HG02610 (cell line): ENCODE data around the gene ZNF81.
"Not testable (repeated sequence)": the region's sequence is repeated elsewhere in the genome, so short reads cannot be mapped to it uniquely, and the experiment has no call there.

Experiments
- ATAC-seq: cut with Tn5 transposase; IDR thresholded peaks from one replicate; pipeline ENCODE4 v1.9.1; 2021; ENCODE audit warnings: mild to moderate bottlenecking, moderate library complexity; ENCODE audit not compliant: unreplicated experiment

The ZNF81 gene

GRCh38 chrX:47843363-47843762, 6.7 kb downstream of the ZNF81 start:
- ATAC-seq = no peak

- ATAC-seq = no peak
These were observed 7.4 kb downstream of the ZNF81 start for GRCh38 chrX:47844117-47844516.

DNA sequence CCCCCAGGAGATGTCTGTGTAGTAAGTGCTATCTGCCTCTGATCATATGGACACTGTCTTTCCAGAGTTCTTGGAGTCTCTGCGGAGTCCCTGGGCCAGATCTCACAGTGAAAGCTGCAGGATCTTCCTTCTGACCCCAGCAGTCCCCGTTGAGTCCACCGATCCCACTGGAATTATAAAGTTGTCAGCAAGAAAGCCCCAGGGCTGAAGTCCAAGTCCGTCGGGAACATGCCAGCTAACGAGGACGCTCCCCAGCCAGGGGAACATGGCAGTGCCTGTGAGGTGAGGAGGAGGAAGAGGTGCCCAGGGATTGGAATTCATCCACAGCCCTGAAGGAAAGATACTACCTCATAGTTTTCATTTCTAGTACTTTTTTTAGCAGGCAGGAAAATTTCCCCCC, 9.3 kb downstream of the ZNF81 start:
- no peak for ATAC-seq

GRCh38 chrX:47849778-47850177, 13.1 kb downstream of the ZNF81 start:
- no peak for ATAC-seq

- ATAC-seq = not testable (repeated sequence)
These were observed 13.7 kb downstream of the ZNF81 start for GRCh38 chrX:47850389-47850788.

GRCh38 chrX:47850901-47851300, 14.2 kb downstream of the ZNF81 start:
- ATAC-seq = no peak

GRCh38 chrX:47854474-47854873, 17.8 kb downstream of the ZNF81 start:
- no peak for ATAC-seq

DNA sequence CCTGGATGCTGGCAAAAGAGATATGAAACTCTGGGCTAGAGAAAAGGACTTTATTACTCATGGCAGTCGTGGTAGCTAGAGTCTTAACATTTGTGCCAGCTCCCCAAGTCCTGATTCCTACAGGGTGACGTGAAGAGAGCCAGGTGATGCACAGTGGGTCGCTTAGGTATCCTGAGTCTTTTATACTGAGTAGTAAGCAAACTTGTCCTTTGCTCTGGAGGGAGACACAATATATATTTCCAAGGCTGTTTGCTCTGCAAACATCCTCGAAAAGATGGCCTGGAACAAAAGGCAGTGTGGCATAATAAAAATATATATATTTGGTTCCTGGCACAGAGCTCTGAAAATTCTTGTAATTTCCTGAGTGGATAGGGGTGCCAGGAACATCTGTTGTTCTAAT, 23.0 kb downstream of the ZNF81 start:
- no peak for ATAC-seq

DNA sequence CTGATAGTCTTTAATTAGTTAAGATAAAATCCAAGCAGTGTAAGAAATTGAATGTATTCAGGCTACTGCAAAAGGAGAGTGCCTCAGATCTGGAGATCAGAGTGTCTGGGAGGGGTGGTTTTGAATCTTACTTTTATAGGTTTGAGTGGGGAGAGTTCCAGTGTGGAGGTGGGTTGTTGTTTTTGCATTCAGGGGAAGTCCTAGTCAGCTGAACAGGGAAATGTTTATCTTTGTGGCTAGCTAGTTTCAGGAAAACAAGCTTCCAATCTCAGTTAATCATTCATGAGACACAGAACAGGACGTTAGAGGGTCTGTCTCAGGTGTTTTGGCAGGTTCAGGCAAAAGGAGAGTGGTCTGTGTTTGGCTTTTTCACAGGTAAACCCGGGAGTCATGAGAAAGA, 26.0 kb downstream of the ZNF81 start:
- no peak for ATAC-seq

GRCh38 chrX:47863187-47863586, 26.5 kb downstream of the ZNF81 start:
- ATAC-seq = no peak

GRCh38 chrX:47864300-47864699, 27.6 kb downstream of the ZNF81 start:
- ATAC-seq = no peak

GRCh38 chrX:47864785-47865184, 28.1 kb downstream of the ZNF81 start:
- ATAC-seq = no peak

- ATAC-seq = no peak
These were observed 36.4 kb downstream of the ZNF81 start for GRCh38 chrX:47873123-47873522.

- ATAC-seq = no peak
These were observed 40.6 kb downstream of the ZNF81 start for GRCh38 chrX:47877327-47877726.

DNA sequence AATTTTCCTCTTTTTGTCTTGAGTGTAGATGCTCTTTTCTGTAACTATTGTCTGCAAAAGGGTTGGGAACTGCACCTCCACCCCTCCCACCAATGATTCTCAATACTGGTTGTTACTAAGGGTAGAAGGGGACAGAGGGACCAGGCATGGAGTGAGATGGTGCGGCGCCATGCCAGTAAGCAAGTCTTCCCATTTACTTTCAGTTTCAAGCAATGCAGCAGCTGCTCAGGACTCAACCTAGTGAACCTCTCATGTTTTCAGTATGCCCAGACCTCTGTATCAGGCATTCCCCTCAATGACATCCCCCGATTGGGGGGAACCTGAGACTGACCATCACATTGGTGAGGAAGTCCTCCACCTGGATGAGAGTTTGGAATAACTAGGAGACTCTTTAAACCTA, 41.5 kb downstream of the ZNF81 start:
- ATAC-seq = no peak

DNA sequence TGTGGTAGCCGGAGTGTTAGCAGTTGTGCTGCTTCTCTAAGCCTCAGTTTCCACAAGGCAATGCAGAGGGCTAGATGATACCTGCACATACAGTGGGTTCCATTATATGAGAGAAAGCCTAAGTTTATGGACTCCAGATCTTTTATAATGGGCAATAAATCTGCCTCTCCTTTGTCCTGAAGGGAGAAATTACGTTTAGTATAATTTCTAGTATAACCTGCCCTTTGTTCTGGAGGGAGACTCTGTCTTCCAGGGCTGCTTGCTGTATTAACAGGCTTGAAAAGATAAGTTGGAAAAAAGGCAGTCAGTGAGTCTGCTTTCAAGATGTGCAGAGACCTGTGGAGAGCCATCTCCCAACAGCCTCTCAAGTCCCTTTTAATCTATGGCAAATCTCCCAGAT, 42.8 kb downstream of the ZNF81 start:
- ATAC-seq = no peak

DNA sequence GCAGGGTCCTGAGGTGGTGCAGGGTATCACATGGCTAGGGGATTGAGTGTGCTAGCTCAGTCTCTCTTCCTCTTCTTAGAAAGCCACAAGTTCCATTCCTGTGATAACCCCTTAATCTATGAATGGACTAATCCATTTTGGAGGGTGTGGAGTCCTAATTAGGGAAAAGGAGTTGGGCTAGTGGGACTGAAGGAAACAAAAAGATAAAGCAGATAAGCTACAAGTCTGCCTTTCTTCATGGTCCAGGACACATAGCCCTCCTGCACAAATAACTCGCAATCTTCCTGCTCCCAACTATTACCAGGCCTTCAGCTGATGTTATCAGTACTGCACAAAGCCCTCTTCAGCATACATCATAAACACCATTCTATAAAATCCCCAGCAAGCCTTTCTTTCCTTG, 44.2 kb downstream of the ZNF81 start:
- no peak for ATAC-seq

DNA sequence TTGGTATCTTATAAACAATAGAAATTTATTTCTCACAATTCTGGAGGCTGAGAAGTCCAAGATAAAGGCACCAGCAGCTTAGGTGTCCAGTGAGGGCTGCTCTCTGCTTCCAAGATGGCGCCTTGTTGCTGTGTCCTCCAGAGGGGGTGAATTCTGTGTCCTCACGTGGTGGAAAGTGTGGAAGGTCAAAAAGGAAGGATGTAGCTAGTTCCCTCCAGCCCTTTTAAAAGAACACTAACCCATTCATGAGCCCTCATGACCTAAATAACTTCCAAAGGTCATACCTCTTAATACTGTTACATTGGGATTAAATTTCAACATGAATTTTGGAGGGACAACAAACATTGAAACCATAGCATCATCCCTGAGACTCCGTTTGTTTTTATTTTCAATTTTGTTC, 48.8 kb downstream of the ZNF81 start:
- ATAC-seq = no peak

DNA sequence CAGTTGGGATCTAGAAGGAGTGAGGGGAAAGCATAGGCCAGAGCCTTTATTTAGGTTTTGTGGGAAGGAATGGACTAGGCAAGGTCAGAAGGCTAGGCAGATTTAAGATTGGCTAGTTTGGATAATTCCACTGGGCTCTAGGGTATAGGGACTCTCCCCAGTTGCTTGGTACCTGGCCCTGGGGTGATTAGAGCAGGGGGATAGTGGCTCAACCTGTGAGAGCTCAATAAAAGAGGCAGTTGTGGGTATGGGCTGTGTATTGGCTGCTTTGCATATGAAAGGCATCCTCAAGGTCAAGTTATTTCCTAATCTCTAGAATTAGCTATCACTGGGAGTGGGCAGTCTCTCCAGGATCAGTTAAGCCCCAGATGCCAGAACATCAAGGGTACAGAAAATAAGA, 61.3 kb downstream of the ZNF81 start:
- no peak for ATAC-seq

GRCh38 chrX:47900833-47901232, 64.1 kb downstream of the ZNF81 start:
- ATAC-seq = no peak

- ATAC-seq = no peak
These were observed 65.5 kb downstream of the ZNF81 start for GRCh38 chrX:47902161-47902560.

GRCh38 chrX:47915886-47916493, 79.3 kb downstream of the ZNF81 start:
- no peak for ATAC-seq

GRCh38 chrX:47918274-47918673, 81.6 kb downstream of the ZNF81 start:
- no peak for ATAC-seq

DNA sequence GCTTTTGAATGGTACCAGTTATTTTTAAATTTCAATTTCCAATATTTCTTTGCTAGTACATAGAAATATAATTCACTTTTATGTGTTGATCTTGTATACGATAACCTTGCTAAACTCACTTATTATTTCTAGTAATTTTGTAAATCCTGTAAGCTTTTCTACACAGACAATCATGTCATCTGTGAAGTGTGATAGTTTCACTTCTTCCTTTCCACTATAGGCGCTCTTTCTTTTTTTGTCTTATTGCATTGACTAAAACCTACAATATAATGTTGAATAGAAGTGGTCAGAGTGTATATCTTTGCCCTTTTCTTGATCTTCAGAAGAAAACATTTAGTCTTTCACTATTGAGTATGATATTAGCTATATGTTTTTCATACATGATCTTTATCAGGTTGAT, 90.5 kb downstream of the ZNF81 start:
- ATAC-seq = no peak
